Measurements from ENCODE around the gene MRPL55. TPM values are rescaled to one million over a fixed set of nuclear protein-coding genes. Genes with fewer than 3 reads are reported as not detected.

The MRPL55 gene
- total RNA-seq, 1 experiment from 2014 or later, result 343 TPM

DNA sequence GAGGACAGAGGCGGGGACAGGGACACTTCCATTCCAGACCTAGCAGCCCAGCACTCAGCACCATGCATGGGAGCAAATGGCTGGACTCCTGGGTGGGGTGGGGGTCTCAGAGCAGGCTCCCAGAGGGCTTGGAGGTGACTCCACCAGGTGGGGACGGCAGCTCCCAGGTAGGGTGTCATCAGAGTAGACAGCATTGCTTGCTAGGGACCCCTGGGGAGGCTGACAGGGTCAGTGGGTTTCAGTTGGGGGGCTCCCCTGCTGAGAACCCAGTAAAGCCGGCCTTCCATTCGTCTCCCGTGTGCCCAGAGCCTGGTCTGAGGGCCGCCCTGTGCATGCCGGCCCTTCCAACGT lies 35.9 kb upstream of the MRPL55 start:
- H3K9me2 ChIP-seq (replicated peaks; ENCODE audit: low read length), result no peaks in the 10 kb centered on the region
- H3K27me3 ChIP-seq (ENCODE audit: low read length), result no peaks in the 10 kb centered on the region
- ChIA-PET POLR2A (ENCODE audit: unreplicated experiment) (no interaction called here), CTCF (no interaction called here)
- no peak for ATAC-seq
- H2AFZ ChIP-seq (ENCODE audit: low read length), result no peak overlapping the region
- peaks cover 23% of the 10 kb centered on the region for H3K4me1 ChIP-seq (ENCODE audit: insufficient read depth, low read length)
- intact Hi-C loops (cut with micrococcal nuclease), result loop anchor here (5.0 kb wide), 1 partner anchor 262 kb away; the partner anchor contains the start of gene TRIM11
- TF ChIP-seq EZH2 (IDR thresholded peaks at IDR 0.05; ENCODE audit: low read length, unreplicated experiment) (no peak), EZH2phosphoT487 (IDR thresholded peaks at IDR 0.05; ENCODE audit: borderline replicate concordance, low read length) (no peak), CTCF (conservative IDR thresholded peaks at IDR 0.05; ENCODE audit: low read depth, low read length) (no peak)
- H3K9ac ChIP-seq (ENCODE audit: low read length), result no peak overlapping the region
- no peaks in the 10 kb centered on the region for H3K9me3 ChIP-seq (ENCODE audit: low read length)
- peaks cover 13% of the 10 kb centered on the region for H3K36me3 ChIP-seq (ENCODE audit: low read depth, low read length)
- BruUV-seq (replicated peaks), result no TSS peak
- no peak overlapping the region for H3K4me2 ChIP-seq (ENCODE audit: low read length)
- peaks cover 76% of the 10 kb centered on the region for H3K79me2 ChIP-seq (ENCODE audit: low read length)
- DNase-seq, result no peak
- H3K27ac ChIP-seq (ENCODE audit: low read length), result no peak overlapping the region
- H3K4me3 ChIP-seq (ENCODE audit: low read length), result no peak overlapping the region
- H4K20me1 ChIP-seq (ENCODE audit: low read length), result peaks cover 57% of the 10 kb centered on the region
- no peaks in the 10 kb centered on the region for H3F3A ChIP-seq (ENCODE audit: low read length, unreplicated experiment)

DNA sequence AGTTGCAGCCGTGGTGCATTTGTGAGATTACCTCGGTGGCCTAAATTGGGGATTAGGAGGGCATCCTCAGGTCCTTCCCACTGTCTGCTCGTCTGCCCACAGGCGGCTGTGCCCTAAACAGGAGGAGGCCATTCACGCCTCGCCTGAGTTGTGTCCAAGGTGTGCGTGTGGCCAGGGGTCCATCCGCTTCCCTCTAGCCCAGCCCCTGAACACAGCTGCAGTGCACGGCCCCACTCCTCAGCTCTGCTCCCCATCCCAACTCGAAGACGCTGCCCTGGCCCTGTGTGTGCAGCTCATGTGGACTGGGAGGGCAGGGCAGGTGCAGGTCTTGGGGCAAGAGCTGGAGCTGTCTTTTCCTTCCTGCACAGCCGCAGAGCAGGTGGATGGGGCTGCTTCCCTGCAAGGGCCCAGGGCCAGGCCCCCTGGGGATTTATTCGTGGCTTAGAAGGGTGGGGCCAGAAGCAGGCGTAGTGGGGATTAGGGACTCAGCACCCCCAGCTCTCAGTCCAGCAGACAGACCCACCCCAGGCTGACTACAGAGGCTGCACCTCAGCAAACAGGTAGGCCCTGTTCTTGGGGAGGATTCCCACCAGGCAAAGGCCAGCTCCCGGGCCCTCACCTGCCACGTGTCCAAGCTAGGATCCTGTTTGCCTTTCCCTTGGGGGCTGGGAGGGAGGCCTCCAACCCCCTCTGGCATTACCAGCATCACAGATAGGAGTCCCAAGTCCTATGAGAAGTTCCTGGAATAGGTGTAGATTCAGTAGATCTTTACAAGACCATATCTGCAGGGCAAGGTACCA lies 35.3 kb upstream of the MRPL55 start:
- CTCF ChIA-PET, result no interaction called here
- BruUV-seq (replicated peaks), result no TSS peak
- no peak overlapping the region for H3K4me3 ChIP-seq (ENCODE audit: low read length)

More for the DNA sequence above, 35.3 kb upstream of the MRPL55 start:
- no peak for DNase-seq
- Histone ChIP-seq H3K9me2 (replicated peaks; ENCODE audit: low read length) (no peaks in the 10 kb centered on the region), H3K27me3 (ENCODE audit: low read length) (no peaks in the 10 kb centered on the region), H3K9ac (ENCODE audit: low read length) (no peak overlapping the region), H3K4me1 (ENCODE audit: insufficient read depth, low read length) (peaks cover 23% of the 10 kb centered on the region), H3K9me3 (ENCODE audit: low read length) (no peaks in the 10 kb centered on the region), H4K20me1 (ENCODE audit: low read length) (peaks cover 57% of the 10 kb centered on the region), H2AFZ (ENCODE audit: low read length) (no peak overlapping the region), H3F3A (ENCODE audit: low read length, unreplicated experiment) (no peaks in the 10 kb centered on the region), H3K4me2 (ENCODE audit: low read length) (no peak overlapping the region), H3K79me2 (ENCODE audit: low read length) (peaks cover 76% of the 10 kb centered on the region), H3K36me3 (ENCODE audit: low read depth, low read length) (peaks cover 13% of the 10 kb centered on the region), H3K27ac (ENCODE audit: low read length) (no peak overlapping the region)
- no peak for TF ChIP-seq EZH2 (IDR thresholded peaks at IDR 0.05; ENCODE audit: low read length, unreplicated experiment)
- TF ChIP-seq CTCF (conservative IDR thresholded peaks at IDR 0.05; ENCODE audit: low read depth, low read length), result no peak
- TF ChIP-seq EZH2phosphoT487 (IDR thresholded peaks at IDR 0.05; ENCODE audit: borderline replicate concordance, low read length), result no peak
- intact Hi-C loops (cut with micrococcal nuclease), result loop anchor here (5.0 kb wide), 1 partner anchor 263 kb away; the partner anchor contains the start of gene TRIM11
- no peak for ATAC-seq
- POLR2A ChIA-PET (ENCODE audit: unreplicated experiment), result no interaction called here
